ENCODE results near the gene PAM. TPM values are rescaled to one million over a fixed set of nuclear protein-coding genes. Genes with fewer than 3 reads are reported as not detected.

The PAM gene
- total and polyA plus RNA-seq, 2 donors (not counting 3 experiments of a cell fraction or from before 2014, with no cell fraction given) = 118 to 176 TPM

- H3K9me3 ChIP-seq (replicated peaks; ENCODE audit: control insufficient read depth, insufficient read depth, low read length) = no peaks in the 10 kb centered on the region
- no peak overlapping the region for H3K9ac ChIP-seq (replicated peaks; ENCODE audit: extremely low read depth, insufficient read depth, low read length)
- intact Hi-C loops (cut with micrococcal nuclease) (no loop called here), dilution Hi-C loops (cut with MboI; ENCODE audit: extremely low pct_ligation_motif_present, low sequenced_read_pairs) (no loop called here)
- no peak for TF ChIP-seq POLR2AphosphoS5 (IDR thresholded peaks at IDR 0.05; ENCODE audit: insufficient read depth, low read depth, low read length)
- TF ChIP-seq GATA2 (IDR thresholded peaks at IDR 0.05; ENCODE audit: insufficient read depth, insufficient read length, low read depth, low read length) = no peak
- TF ChIP-seq FOS (IDR thresholded peaks at IDR 0.05; ENCODE audit: borderline replicate concordance, insufficient read depth, low read length) = no peak
- TF ChIP-seq POLR2A (IDR thresholded peaks at IDR 0.05; ENCODE audit: low read depth, low read length) = no peak
- no peak for TF ChIP-seq MAX (IDR thresholded peaks at IDR 0.05; ENCODE audit: insufficient read depth, insufficient read length)
- TF ChIP-seq CTCF (IDR thresholded peaks at IDR 0.05; ENCODE audit: extremely low read depth in 1 of 2, insufficient read depth in 1 of 2, low read depth in 1 of 2, low read length in 2 of 2) = no peak
- TF ChIP-seq EZH2 (IDR thresholded peaks at IDR 0.05; ENCODE audit: borderline replicate concordance, low read depth, low read length, severe bottlenecking) = no peak
- TF ChIP-seq JUN (IDR thresholded peaks at IDR 0.05; ENCODE audit: borderline replicate concordance, insufficient read depth, insufficient read length, low read depth) = no peak
- TF ChIP-seq MYC (IDR thresholded peaks at IDR 0.05; ENCODE audit: low read depth, low read length) = no peak
- FAIRE-seq (no peak), DNase-seq (ENCODE audit: low read depth, low spot score) (no peak)
- no peaks in the 10 kb centered on the region for H3K27me3 ChIP-seq (ENCODE audit: control insufficient read depth in 2 of 2, insufficient read depth in 2 of 2, low read length in 2 of 2)
- ChIA-PET CTCF (no interaction called here), POLR2A (no interaction called here)
- no peaks in the 10 kb centered on the region for H4K20me1 ChIP-seq (replicated peaks; ENCODE audit: control insufficient read depth, extremely low read depth, insufficient read depth, low read length)
- no peak overlapping the region for H3K27ac ChIP-seq (ENCODE audit: insufficient read depth, low read depth, low read length)
- H3K4me1 ChIP-seq (ENCODE audit: control insufficient read depth, extremely low read depth, insufficient read depth, low read length) = peaks cover 26% of the 10 kb centered on the region
- no peak overlapping the region for H3K4me2 ChIP-seq (ENCODE audit: insufficient read depth, low read length)
- no peaks in the 10 kb centered on the region for H3K9me1 ChIP-seq (replicated peaks; ENCODE audit: control insufficient read depth, extremely low read depth, insufficient read depth, low read length)
- no peak overlapping the region for H3K4me3 ChIP-seq (replicated peaks in 1 of 3; ENCODE audit: insufficient read depth in 1 of 3, low read depth in 1 of 3, low read length in 3 of 3)
- H3K36me3 ChIP-seq (ENCODE audit: control insufficient read depth in 2 of 2, extremely low read depth in 1 of 2, insufficient read depth in 2 of 2, low read length in 2 of 2) = no peaks in the 10 kb centered on the region
- no TSS peak for BruUV-seq (replicated peaks)
- H3K79me2 ChIP-seq (ENCODE audit: control insufficient read depth, insufficient read depth, low read length) = no peaks in the 10 kb centered on the region
- no peak overlapping the region for H2AFZ ChIP-seq (ENCODE audit: low read depth, low read length)
These were observed 34.1 kb upstream of the PAM start for GRCh38 chr5:102720969-102721368.
